Measurements from ENCODE around the gene ZNF236. TPM values are rescaled to one million over a fixed set of nuclear protein-coding genes. Genes with fewer than 3 reads are reported as not detected.

The ZNF236 gene
- total and polyA plus RNA-seq, 2 donors (not counting 3 experiments of a cell fraction or from before 2014, with no cell fraction given): 4.5 to 14.7 TPM

- no peaks in the 10 kb centered on the region for H3K27me3 ChIP-seq (ENCODE audit: control insufficient read depth in 2 of 2, insufficient read depth in 2 of 2, low read length in 2 of 2)
- H3K79me2 ChIP-seq (ENCODE audit: control insufficient read depth, insufficient read depth, low read length): no peaks in the 10 kb centered on the region
- dilution Hi-C loops (cut with MboI; ENCODE audit: extremely low pct_ligation_motif_present, low sequenced_read_pairs): no loop called here
- no peaks in the 10 kb centered on the region for H3K9me1 ChIP-seq (replicated peaks; ENCODE audit: control insufficient read depth, extremely low read depth, insufficient read depth, low read length)
- intact Hi-C loops (cut with micrococcal nuclease): no loop called here
- no peaks in the 10 kb centered on the region for H3K4me1 ChIP-seq (ENCODE audit: control insufficient read depth, extremely low read depth, insufficient read depth, low read length)
- no peak overlapping the region for H3K4me2 ChIP-seq (ENCODE audit: insufficient read depth, low read length)
- ChIA-PET CTCF (no interaction called here), POLR2A (no interaction called here)
- no peak for DNase-seq (ENCODE audit: low read depth, low spot score)
- BruUV-seq (replicated peaks): no TSS peak
- H3K36me3 ChIP-seq (ENCODE audit: control insufficient read depth in 2 of 2, extremely low read depth in 1 of 2, insufficient read depth in 2 of 2, low read length in 2 of 2): peaks cover 0 to 3% of the 10 kb centered on the region in 2 experiments
- H3K4me3 ChIP-seq (replicated peaks in 1 of 3; ENCODE audit: insufficient read depth in 1 of 3, low read depth in 1 of 3, low read length in 3 of 3): no peak overlapping the region
- H3K9ac ChIP-seq (replicated peaks; ENCODE audit: extremely low read depth, insufficient read depth, low read length): no peak overlapping the region
- no peak for TF ChIP-seq POLR2AphosphoS5 (IDR thresholded peaks at IDR 0.05; ENCODE audit: insufficient read depth, low read depth, low read length)
- TF ChIP-seq GATA2 (IDR thresholded peaks at IDR 0.05; ENCODE audit: insufficient read depth, insufficient read length, low read depth, low read length): no peak
- TF ChIP-seq, protein P1, sequence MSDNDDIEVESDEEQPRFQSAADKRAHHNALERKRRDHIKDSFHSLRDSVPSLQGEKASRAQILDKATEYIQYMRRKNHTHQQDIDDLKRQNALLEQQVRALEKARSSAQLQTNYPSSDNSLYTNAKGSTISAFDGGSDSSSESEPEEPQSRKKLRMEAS (IDR thresholded peaks at IDR 0.05; ENCODE audit: insufficient read depth, insufficient read length): no peak
- TF ChIP-seq MYC (IDR thresholded peaks at IDR 0.05; ENCODE audit: low read depth, low read length): no peak
- TF ChIP-seq POLR2A (IDR thresholded peaks at IDR 0.05; ENCODE audit: low read depth, low read length): no peak
- TF ChIP-seq EZH2 (IDR thresholded peaks at IDR 0.05; ENCODE audit: borderline replicate concordance, low read depth, low read length, severe bottlenecking): no peak
- H3K9me3 ChIP-seq (replicated peaks; ENCODE audit: control insufficient read depth, insufficient read depth, low read length): no peaks in the 10 kb centered on the region
- no peak overlapping the region for H2AFZ ChIP-seq (ENCODE audit: low read depth, low read length)
- FAIRE-seq: no peak
- no peak overlapping the region for H3K27ac ChIP-seq (ENCODE audit: insufficient read depth, low read depth, low read length)
- H4K20me1 ChIP-seq (replicated peaks; ENCODE audit: control insufficient read depth, extremely low read depth, insufficient read depth, low read length): no peaks in the 10 kb centered on the region
Measured at GRCh38 chr18:76914314-76914713, 92.0 kb downstream of the ZNF236 start.

- Histone ChIP-seq H3K4me2 (ENCODE audit: insufficient read depth, low read length) (no peak overlapping the region), H3K9me1 (replicated peaks; ENCODE audit: control insufficient read depth, extremely low read depth, insufficient read depth, low read length) (no peaks in the 10 kb centered on the region)
- CTCF ChIA-PET: no interaction called here
Measured at GRCh38 chr18:76914796-76915195, 92.4 kb downstream of the ZNF236 start.

More at GRCh38 chr18:76914796-76915195, 92.4 kb downstream of the ZNF236 start:
- Histone ChIP-seq H3K4me3 (replicated peaks in 1 of 3; ENCODE audit: insufficient read depth in 1 of 3, low read depth in 1 of 3, low read length in 3 of 3) (no peak overlapping the region), H2AFZ (ENCODE audit: low read depth, low read length) (no peak overlapping the region), H4K20me1 (replicated peaks; ENCODE audit: control insufficient read depth, extremely low read depth, insufficient read depth, low read length) (no peaks in the 10 kb centered on the region), H3K9me3 (replicated peaks; ENCODE audit: control insufficient read depth, insufficient read depth, low read length) (no peaks in the 10 kb centered on the region), H3K27me3 (ENCODE audit: control insufficient read depth in 2 of 2, insufficient read depth in 2 of 2, low read length in 2 of 2) (no peaks in the 10 kb centered on the region), H3K4me1 (ENCODE audit: control insufficient read depth, extremely low read depth, insufficient read depth, low read length) (no peaks in the 10 kb centered on the region), H3K36me3 (ENCODE audit: control insufficient read depth in 2 of 2, extremely low read depth in 1 of 2, insufficient read depth in 2 of 2, low read length in 2 of 2) (peaks cover under 1 to 5% of the 10 kb centered on the region in 2 experiments), H3K9ac (replicated peaks; ENCODE audit: extremely low read depth, insufficient read depth, low read length) (no peak overlapping the region), H3K27ac (ENCODE audit: insufficient read depth, low read depth, low read length) (no peak overlapping the region), H3K79me2 (ENCODE audit: control insufficient read depth, insufficient read depth, low read length) (no peaks in the 10 kb centered on the region)
- no TSS peak for BruUV-seq (replicated peaks)
- dilution Hi-C loops (cut with MboI; ENCODE audit: extremely low pct_ligation_motif_present, low sequenced_read_pairs) (no loop called here), intact Hi-C loops (cut with micrococcal nuclease) (no loop called here)
- TF ChIP-seq POLR2AphosphoS5 (IDR thresholded peaks at IDR 0.05; ENCODE audit: insufficient read depth, low read depth, low read length): no peak
- no peak for TF ChIP-seq CTCF (IDR thresholded peaks at IDR 0.05; ENCODE audit: extremely low read depth in 1 of 2, insufficient read depth in 1 of 2, low read depth in 1 of 2, low read length in 2 of 2)
- no peak for TF ChIP-seq JUN (IDR thresholded peaks at IDR 0.05; ENCODE audit: borderline replicate concordance, insufficient read depth, insufficient read length, low read depth)
- TF ChIP-seq, protein P1 (IDR thresholded peaks at IDR 0.05; ENCODE audit: insufficient read depth, insufficient read length): no peak
- TF ChIP-seq MYC (IDR thresholded peaks at IDR 0.05; ENCODE audit: low read depth, low read length): no peak
- TF ChIP-seq FOS (IDR thresholded peaks at IDR 0.05; ENCODE audit: borderline replicate concordance, insufficient read depth, low read length): no peak
- no peak for TF ChIP-seq GATA2 (IDR thresholded peaks at IDR 0.05; ENCODE audit: insufficient read depth, insufficient read length, low read depth, low read length)
- TF ChIP-seq EZH2 (IDR thresholded peaks at IDR 0.05; ENCODE audit: borderline replicate concordance, low read depth, low read length, severe bottlenecking): no peak
- no peak for TF ChIP-seq POLR2A (IDR thresholded peaks at IDR 0.05; ENCODE audit: low read depth, low read length)
- POLR2A ChIA-PET: no interaction called here
- FAIRE-seq (no peak), DNase-seq (ENCODE audit: low read depth, low spot score) (no peak)

All from endothelial cell of umbilical vein (primary cell).